ENCODE data around the gene TMEM205.
"Not testable (repeated sequence)": the region's sequence is repeated elsewhere in the genome, so short reads cannot be mapped to it uniquely, and the experiment has no call there.

The TMEM205 gene

DNA sequence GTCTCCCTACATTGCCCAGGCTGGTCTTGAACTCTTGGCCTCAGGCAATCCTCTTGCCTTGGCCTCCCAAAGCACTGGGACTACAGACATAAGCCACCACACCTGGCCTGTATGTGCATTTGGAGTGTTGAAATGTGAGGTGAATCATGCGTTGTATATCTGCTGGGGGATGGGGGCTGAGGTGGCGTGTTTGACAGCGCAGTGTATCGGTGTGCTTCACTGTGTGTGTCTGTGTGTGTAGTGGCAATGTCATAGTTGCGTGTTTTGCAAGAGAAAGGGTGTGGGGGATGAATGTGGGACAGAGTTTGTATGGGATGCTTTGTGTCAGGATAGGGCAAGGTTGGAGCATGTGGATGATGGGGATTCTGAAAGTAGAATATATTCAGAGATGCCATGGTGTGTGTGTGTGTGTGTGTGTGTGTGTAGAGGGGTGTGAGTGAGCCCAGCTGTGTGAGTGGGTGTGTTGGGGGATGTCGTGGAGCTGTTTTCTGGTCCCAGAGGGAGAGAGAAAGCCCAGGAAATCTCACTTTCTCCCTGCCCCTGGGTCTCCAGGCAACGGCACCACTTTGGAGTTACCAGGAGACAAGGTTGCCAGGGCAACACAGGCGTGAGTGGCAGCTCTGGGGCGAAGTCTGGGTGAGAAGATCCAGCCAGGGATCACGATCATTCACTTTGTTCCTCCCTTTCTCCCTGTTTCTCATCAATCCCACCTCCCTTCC is 27.3 kb upstream of the TMEM205 start:
- DNase-seq (ENCODE audit: low read depth), result no peak

DNA sequence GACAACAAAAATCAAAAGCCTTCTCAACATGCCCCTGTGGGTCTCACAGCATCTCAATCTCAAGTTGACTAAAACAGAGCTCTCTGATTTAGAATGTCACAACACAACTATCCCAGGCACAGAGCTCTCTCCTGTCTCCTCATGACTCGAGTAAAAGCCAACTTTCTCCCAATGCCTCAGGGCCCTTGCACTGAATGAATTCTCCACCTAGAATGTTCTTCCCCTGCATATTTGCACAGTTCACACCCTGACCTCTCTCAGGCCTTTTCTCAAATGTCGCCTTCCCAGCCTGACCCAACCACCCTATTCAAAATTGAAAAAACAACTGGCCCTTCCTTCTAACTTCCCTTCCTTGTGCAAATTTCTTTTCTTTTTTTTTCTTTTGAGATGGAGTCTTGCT is 24.7 kb upstream of the TMEM205 start:
- no peak for DNase-seq (ENCODE audit: low read depth)

DNA sequence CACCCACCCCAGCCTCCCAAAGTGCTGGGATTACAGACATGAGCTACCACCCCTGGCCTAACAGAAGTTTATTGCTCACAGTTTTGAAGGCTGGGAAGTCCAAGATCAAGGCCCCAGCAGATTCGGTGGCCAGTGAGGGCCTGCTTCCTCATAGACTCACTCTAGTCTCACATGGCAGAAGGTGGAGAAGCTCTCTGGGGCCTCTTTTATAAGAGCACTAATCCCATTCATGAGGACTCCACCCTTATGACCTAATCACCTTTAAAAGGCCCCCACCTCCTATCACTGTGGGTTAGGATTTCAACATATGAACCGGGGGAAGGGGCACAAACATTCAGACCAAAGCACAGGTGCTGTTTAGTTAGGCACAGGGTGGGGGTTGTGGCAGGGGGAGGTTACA is 21.5 kb upstream of the TMEM205 start:
- no peak for DNase-seq (ENCODE audit: low read depth)

DNA sequence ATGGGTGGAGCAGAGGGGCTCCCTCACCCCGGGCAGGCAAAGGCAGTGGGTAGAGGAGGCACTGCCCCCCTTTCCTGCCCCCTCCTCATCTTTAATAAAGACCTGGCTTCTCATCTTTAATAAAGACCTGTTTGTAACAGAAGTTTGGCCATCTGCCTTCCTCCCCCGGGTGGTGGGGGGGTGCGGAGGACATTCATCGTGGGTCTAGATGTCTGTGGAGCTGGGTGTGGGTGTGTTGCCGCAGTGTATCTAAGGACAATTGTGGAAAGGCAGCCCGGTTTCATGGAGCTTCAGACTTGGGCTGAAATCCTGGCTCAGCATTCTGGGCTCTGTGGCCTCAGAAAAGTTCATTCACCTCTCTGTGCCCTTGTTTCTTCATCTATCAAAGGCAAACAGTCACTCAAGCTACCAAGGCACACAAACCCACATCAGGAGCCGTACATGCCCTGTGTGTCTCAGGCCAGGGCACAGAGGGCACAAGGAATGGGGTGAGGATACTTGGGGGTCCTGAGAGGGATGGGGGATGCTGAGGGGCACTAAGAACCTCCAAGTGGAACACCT is 19.6 kb upstream of the TMEM205 start:
- no peak for DNase-seq (ENCODE audit: low read depth)

DNA sequence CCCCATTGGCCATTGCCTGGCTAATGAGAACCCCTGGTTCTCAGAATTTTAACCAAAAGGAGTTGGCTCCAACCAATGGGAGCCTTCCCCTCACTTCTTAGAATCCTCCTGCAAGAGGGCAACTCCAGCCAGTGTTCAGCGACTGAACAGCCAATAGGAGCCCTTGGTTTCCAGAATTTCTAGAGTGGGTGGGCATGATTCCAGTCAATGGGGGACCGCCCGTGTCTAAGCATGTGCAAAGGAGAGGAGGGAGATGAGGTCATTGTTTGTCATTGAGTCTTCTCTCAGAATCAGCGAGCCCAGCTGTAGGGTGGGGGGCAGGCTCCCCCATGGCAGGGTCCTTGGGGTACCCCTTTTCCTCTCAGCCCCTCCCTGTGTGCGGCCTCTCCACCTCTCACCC is 18.9 kb upstream of the TMEM205 start:
- DNase-seq (ENCODE audit: low read depth), result no peak

DNA sequence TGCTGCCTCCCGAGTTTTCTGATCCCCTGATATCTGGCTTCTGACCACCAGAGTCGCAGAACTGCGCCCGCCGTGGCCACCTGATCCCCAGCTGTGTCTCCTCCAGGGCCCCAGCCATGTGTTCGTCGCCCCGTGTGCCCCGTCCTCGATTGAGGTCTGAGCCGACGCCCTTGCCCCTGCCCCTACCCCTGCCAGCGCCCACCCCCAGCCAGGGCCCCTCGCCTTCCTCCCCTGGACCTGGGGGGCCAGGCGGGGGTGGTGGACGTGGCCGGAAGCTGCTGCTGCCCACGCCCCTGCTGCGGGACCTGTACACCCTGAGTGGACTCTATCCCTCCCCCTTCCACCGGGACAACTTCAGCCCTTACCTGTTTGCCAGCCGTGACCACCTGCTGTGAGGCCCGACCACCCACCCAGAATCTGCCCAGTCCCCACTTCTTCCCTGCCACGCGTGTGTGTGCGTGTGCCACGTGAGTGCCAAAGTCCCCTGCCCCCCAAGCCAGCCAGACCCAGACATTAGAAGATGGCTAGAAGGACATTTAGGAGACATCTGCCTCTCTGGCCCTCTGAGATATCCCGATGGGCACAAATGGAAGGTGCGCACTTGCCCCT is 18.3 kb upstream of the TMEM205 start:
- no peak for DNase-seq (ENCODE audit: low read depth)

DNA sequence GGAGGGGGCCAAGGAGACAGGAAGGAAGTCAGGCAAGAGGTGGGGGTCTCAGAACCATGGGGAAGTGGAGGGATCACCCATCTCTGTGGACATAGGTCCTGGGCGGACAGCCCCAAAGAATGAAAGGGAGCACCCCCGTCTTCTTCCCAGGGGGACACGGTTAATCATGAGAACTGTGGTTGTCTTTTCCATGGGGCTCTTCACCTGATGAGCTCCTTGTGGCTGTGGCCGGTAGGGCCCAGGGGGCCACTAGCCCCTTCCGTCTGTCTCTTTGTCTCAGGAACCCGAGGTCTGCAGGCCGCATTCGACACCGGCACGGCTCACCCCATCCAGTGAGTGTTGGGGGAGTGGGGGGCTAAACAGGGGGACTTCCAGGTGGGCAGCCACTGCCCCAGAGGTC is 17.8 kb upstream of the TMEM205 start:
- no peak for DNase-seq (ENCODE audit: low read depth)

DNA sequence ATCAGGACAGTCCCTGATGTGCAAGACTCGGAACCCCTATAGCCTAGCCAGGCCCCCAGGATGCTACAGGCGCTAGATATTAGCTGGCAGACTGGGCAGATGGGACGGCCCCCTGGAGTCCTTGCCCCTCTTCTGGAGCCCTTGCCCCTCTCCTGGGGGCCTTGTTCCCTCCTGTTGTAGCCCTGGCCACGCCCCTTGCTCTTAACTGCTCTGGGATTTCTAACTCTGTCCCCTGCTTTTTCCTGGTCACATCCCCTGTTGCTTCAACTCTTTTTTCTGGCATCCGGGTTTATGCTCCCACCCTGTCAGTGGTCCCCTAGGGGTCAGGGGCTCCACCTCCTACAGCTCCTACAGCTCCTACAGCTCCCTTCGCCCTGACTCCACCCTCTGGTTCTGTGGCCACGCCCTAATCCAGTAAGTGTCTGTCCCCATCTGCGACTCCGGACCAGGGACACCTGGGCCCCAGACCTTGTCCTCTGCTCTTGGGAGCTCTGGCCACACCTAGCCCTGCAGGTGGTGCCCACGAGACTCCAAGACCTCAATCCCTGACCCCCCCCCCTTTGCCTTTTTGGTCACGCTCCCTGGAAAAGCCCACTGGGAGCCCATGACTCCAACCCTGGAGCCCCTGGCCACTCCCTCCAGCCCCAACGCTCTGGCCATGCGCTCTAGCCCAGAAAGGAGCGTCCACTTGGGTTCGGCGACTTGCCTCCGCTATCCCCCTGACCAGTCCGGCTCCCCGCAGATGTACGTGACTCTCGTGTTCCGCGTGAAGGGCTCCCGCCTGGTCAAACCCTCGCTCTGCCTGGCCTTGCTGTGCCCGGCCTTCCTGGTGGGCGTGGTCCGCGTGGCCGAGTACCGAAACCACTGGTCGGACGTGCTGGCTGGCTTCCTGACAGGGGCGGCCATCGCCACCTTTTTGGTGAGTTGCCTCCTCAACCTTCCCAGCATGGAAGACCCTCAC is 16.0 kb upstream of the TMEM205 start:
- DNase-seq (ENCODE audit: low read depth), result no peak

DNA sequence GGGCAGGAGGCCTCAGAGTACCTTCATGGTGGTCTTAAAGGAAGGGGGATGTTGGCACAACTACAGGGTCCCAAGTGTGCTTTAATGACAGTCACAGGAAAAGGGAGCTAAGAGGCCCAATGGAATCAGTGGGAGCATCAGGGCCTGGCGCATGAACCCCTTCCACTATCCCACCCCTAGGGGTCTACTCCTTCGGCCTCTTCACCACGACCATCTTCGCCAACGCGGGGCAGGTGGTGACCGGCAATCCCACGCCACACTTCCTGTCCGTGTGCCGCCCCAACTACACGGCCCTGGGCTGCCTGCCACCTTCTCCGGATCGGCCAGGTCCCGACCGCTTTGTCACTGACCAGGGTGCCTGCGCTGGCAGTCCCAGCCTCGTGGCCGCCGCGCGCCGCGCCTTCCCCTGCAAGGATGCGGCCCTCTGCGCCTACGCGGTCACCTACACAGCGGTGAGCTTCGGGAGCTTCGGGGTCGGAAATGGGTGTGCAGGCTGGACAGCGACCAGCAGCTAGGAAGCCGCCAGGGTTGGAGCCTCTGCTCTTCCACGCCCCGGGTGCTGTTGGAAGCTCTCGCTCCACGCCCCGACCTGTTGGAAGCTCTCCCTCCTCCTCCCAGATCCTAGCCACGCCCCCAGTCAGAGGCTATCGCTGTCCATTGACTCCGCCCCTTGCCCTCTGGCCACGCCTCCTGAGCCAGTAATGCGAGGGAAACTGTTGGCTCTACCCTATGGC is 15.1 kb upstream of the TMEM205 start:
- DNase-seq (ENCODE audit: low read depth), result no peak

DNA sequence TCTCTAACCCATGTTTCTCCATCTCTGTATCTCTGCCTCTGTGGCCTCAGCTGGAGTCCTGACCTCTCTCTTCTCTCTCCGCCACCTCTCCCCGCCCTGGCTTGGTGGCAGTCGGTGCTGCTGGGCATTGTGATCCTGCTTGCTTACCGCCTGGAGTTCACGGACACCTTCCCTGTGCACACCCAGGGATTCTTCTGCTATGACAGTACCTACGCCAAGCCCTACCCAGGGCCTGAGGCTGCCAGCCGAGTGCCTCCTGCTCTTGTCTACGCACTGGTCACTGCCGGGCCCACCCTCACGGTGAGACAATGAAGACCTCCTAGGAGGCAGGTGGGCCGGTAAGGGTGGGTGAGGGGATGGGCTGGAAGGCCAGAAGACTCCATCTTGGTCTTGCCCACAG is 13.4 kb upstream of the TMEM205 start:
- no peak for DNase-seq (ENCODE audit: low read depth)

DNA sequence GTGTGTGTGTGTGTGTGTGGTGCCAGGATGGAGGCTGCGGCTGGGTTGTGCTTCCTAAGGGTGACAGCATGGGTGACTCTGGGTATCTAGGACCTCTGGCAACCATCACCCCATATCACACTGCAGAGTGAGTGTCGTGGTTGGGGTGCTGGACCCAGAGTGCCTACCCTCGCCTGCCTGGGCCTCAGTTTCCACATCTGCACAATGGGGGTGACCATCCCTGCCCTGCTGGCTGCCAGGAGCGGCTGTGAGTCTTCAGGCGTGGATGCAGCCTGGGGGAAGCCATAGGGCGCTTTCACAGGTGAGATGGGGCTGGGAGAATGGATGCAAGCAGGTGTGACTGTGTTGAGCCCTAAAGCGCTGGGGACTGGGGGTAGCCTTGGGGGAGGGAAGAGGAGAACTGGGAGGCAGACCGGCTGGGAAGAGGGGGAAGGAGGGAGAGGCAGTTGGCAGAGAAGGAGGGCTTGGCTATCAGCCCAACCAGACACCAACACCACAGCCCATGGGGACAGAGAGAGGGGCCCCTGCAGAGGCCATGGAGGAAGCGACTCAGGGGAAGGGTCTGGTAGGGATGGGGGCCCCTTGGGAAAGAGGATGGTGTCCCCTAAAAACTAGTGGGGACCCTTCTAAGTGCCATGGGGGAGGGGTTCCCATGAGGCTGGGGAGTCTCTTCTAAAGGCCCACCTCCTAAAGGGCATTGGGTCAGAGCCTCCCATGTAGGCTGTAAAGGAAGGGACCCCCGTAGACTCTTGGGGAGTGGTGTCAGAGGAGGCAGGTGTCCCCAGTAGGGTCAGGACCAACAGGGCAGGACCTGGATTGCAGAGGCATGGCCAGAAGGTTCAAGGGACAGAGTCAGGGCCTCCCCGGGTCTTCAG is 10.8 kb upstream of the TMEM205 start:
- DNase-seq (ENCODE audit: low read depth), result no peak

DNA sequence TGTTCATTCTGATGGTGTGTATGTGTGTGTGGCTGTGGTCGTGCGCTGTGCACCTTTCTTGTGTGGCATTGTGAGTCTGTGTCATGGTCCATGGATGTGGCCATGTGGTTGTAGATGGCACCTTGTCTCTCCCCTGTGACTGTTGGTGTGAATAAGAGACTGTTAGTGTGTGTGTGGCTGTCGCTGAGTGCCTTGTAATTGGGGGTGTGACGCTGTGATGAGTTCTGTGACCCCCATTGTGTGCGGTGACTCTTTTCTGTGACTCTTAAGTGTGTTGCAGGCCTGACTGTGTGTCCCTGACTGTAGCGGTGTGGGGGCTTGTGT is 10.0 kb upstream of the TMEM205 start:
- no peak for DNase-seq (ENCODE audit: low read depth)

DNA sequence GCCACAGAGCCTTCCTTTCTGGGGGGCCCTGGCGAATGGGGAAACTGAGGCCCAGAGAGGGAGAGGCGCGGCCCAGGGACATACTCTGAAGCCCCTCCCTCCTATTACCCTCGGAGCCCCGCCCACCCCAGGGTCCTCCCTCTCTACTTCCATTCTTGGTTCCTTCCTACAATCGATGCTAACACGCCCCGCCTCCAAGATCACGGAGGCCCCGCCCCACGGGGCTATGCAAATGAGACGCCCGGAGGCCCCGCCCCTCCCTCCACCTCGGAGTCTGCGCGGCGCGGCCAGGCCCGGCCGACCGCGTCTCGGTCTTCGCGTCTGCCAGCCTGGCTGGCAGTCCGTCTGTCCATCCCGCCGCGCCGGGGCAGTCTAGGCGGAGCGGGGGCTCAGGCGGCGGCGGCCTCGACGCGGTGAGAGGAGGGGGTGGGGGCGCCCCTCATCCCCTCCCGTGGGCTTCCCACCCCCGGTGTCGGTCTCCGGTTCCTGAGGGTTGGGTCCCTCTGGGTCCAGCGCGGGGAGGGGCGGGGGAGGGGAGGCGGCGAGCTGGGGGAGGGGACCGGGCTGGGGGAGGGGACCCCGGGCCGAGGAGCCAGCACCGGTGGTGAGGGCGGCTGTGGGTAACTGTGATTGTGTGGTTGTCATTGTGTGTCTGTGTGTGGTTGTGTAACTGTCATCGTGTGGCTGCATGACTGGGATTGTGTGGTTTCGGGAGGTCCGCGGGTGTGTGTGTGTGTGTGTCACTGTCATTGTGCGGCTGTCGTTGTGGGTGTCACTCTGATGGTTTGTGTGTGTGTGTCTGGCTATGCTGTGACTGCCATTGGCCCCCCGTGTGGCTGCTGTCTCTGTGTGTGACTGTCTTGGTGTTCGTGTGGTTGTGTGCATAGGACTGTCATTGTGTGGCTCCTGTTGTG is 9.3 kb upstream of the TMEM205 start, which contains the start of gene PLPPR2:
TSS of gene PLPPR2 (plus strand) at position 273 of the 914 bp plus-strand sequence. CDS start 2,242 bp downstream, outside the sequence.
- peak; percentile 81 for DNase-seq (ENCODE audit: low read depth)

DNA sequence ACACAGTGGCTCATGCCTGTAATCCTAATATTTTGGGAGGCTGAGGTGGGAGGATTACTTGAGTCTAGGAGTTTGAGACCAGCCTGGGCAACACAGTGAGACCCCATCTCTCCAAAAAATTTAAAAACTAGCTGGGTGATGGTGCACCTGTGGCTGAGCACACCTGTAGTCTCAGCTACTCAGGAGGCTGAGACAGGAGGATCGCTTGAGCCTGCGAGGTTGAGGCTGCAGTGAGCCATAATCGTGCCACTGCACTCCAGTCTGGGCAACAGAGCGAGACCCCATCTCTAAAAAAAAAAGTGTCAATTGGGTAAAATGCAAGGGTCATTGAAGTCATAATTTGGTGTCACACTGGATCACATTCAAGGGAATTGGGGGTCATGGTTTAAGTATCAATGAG is 8.0 kb upstream of the TMEM205 start:
- DNase-seq (ENCODE audit: low read depth), result not testable (repeated sequence)

DNA sequence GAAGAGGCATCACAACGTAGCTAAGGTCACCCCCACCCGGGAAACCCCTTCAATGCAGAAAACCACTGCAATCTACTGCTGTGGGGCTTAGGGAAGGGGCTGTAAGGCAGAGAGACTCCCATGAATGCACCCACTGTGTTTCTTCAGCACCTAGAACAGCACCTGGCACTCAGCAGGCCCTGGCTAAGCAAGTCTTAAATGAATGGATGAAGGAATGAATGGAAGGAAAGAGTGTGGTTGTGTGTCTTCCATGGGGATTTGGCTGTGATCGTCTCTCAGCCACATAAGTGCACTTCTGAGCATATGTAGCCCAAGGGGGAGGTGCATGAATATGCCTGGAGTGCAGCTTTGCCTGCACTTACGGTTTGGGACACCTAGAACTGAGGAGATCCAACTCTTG is 3.1 kb upstream of the TMEM205 start:
- DNase-seq (ENCODE audit: low read depth), result no peak

DNA sequence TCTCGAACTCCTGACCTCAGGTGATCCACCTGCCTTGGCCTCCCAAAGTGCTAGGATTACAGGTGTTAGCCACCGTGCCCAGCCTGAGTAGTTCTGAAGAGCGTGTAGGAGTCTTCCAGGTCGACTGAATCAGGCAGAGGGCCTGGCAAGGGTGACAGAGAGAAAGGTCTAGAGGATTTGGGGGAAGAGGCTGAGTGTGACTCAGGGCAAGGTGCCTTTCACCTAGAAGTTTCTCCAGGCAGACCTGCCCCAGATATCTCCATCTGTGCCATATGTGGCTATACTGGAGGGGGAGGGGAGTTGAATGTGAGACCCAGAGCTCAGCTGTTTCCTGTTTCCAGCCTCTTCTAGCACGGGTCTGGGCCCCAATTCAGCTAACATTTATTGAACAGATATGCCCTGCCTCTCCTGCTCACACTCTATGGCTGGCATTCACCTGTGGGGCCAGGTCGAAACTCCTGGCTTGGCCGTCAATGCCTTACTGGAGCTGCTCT is 1.5 kb upstream of the TMEM205 start:
- DNase-seq (ENCODE audit: low read depth), result no peak

DNA sequence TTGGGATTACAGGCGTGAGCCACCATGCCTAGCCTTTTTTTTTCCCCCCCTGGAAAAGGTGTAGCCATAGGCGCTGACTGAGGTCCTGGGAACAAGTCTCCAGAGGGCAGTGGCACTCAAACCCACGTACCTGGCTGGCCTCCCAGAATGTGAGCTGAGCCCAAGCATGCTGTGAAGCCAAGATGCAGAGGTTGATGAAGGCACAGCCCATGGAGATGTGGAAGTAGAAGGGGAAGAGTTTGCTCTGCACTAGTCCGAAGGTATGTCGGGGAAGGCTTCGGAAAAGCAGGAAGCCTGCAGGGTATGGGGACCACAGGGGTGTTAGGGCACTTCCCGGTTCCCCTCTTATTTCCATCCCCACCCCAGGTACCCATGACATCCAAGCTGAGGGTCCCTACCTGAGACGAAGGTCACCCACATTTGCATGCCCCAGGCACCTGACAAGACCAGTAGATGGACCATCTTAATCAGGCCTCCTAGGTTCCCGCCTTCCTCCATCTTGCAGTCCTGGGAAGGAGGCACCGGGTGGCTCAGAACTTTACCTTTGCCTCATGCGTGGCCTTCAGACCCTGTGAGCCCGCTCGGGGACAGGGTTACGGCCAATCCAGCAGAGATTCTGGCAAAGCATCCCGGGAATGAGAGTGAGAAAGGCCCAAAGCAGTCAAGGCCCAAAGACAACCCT is 805 bp downstream of the TMEM205 start:
- no peak for DNase-seq (ENCODE audit: low read depth)

DNA sequence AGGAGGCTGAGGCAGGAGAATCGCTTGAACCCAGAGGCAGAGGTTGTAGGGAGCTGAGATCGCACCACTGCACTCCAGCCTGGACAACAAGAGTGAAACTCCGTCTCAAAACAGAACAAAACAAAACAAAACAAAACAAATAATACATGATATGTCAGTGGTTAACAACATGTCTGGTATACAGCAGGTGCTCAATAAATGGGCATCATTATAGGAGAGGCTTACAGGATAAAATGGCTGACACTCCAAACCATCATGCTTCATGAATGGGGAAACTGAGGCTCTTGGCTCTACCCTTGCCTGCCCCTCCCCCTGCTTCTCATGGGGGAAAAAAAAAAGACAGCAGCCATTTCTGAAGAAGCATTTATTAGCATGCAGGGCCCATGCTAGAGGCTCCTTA is 3.6 kb downstream of the TMEM205 start:
- no peak for DNase-seq (ENCODE audit: low read depth)

DNA sequence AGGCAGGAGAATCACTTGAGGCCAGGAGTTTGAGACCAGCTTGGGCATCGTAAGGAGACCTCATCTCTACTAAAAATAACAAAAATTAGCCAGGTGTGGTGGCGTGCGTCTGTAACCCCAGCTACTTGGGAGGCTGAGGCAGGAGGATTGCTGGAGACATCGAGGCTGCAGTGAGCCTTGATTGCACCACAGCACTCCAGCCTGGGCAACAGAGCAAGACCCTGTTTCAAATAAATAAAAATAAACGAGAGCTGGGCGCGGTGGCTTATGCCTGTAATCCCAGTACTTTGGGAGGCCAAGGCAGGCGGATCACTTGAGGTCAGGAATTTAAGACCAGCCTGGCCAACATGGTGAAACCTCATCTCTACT is 6.0 kb downstream of the TMEM205 start:
- not testable (repeated sequence) for DNase-seq (ENCODE audit: low read depth)
